HFFc6 (cell line): Measurements from ENCODE around the gene COL4A1. TPM values are rescaled to one million over a fixed set of nuclear protein-coding genes. Genes with fewer than 3 reads are reported as not detected.

ENCODE experiments used
- DNase-seq: peaks from one replicate; pipeline ENCODE4 v3.0.0-alpha.2; 2018
- H3K27ac Mint-ChIP-seq: 2 replicates; pipeline ENCODE4 v1.8.0; 2020; ENCODE audit warnings: mild to moderate bottlenecking, mixed read lengths
- H3K27me3 Mint-ChIP-seq: 2 replicates; pipeline ENCODE4 v1.8.0; 2021; ENCODE audit warnings: mild to moderate bottlenecking, moderate library complexity, mixed read lengths; ENCODE audit not compliant: insufficient read depth
- H3K36me3 Mint-ChIP-seq: 2 replicates; pipeline ENCODE4 v1.8.0; 2021; ENCODE audit warnings: low read depth, mixed read lengths
- H3K4me1 Mint-ChIP-seq: 2 replicates; pipeline ENCODE4 v1.8.0; 2020; ENCODE audit warnings: low read depth, mixed read lengths
- H3K4me3 Mint-ChIP-seq: 2 replicates; pipeline ENCODE4 v1.8.0; 2020; ENCODE audit warnings: mild to moderate bottlenecking, moderate library complexity, mixed read lengths
- H3K9me3 Mint-ChIP-seq: 2 replicates; pipeline ENCODE4 v1.8.0; 2020; ENCODE audit warnings: mild to moderate bottlenecking, mixed read lengths
- CTCF ChIP-seq: fragments of 200-600 bp; sonication (generic); IDR thresholded peaks from 2 replicates; pipeline ENCODE4 v1.5.0; 2021; ENCODE audit warnings: antibody characterized with exemption, mild to moderate bottlenecking
- total RNA-seq, 6 experiments: library from RNA; stranded (reverse); fragmentation: NEBNext Ultra II Directional; extraction: Animal tissue kit (Norgen Biotek cat#: 25700); gene quantifications; 2 replicates in 1 of 6; 3 replicates in 5 of 6; pipeline ENCODE4 v1.2.3, GENCODE V29; 2021

Gene COL4A1
- total RNA-seq, 6 experiments from 2014 or later = 137 to 328 (median 148) TPM

- no peak for DNase-seq
- no peak for TF ChIP-seq CTCF
- no peaks in the 10 kb centered on the region for H3K9me3 Mint-ChIP-seq
- H3K4me3 Mint-ChIP-seq = no peak overlapping the region
- H3K36me3 Mint-ChIP-seq = peaks cover 18% of the 10 kb centered on the region
- peaks cover 4% of the 10 kb centered on the region; the same call in 1 of the 2 replicates for H3K27me3 Mint-ChIP-seq
- no peak overlapping the region for H3K27ac Mint-ChIP-seq
- no peaks in the 10 kb centered on the region for H3K4me1 Mint-ChIP-seq
Measured at GRCh38 chr13:110162053-110162452, 144.9 kb downstream of the COL4A1 start.

GRCh38 chr13:110161112-110161882 is 145.7 kb downstream of the COL4A1 start:
- Mint-ChIP-seq H3K4me3 (no peak overlapping the region), H3K9me3 (no peaks in the 10 kb centered on the region), H3K27ac (no peak overlapping the region), H3K36me3 (peaks cover 22% of the 10 kb centered on the region), H3K27me3 (peaks cover 4% of the 10 kb centered on the region; the same call in 1 of the 2 replicates), H3K4me1 (peaks cover 7% of the 10 kb centered on the region; the same call in 1 of the 2 replicates)
- TF ChIP-seq CTCF = no peak
- no peak for DNase-seq

GRCh38 chr13:110158226-110158625 is 148.7 kb downstream of the COL4A1 start:
- peaks cover 43% of the 10 kb centered on the region for H3K36me3 Mint-ChIP-seq
- H3K4me1 Mint-ChIP-seq = peaks cover 13% of the 10 kb centered on the region; the same call in 1 of the 2 replicates
- no peak overlapping the region for H3K4me3 Mint-ChIP-seq
- H3K27me3 Mint-ChIP-seq = peaks cover 2% of the 10 kb centered on the region; the same call in 1 of the 2 replicates
- TF ChIP-seq CTCF = no peak
- no peaks in the 10 kb centered on the region for H3K9me3 Mint-ChIP-seq
- DNase-seq = no peak
- no peak overlapping the region for H3K27ac Mint-ChIP-seq

- H3K27ac Mint-ChIP-seq = no peak overlapping the region
- H3K27me3 Mint-ChIP-seq = peaks cover under 1% of the 10 kb centered on the region; the same call in 1 of the 2 replicates
- no peak for TF ChIP-seq CTCF
- DNase-seq = no peak
- no peaks in the 10 kb centered on the region for H3K9me3 Mint-ChIP-seq
- H3K4me3 Mint-ChIP-seq = no peak overlapping the region
- peaks cover 42% of the 10 kb centered on the region for H3K36me3 Mint-ChIP-seq
- peaks cover 13% of the 10 kb centered on the region; the same call in 1 of the 2 replicates for H3K4me1 Mint-ChIP-seq
Measured at GRCh38 chr13:110157718-110158117, 149.2 kb downstream of the COL4A1 start.

DNA sequence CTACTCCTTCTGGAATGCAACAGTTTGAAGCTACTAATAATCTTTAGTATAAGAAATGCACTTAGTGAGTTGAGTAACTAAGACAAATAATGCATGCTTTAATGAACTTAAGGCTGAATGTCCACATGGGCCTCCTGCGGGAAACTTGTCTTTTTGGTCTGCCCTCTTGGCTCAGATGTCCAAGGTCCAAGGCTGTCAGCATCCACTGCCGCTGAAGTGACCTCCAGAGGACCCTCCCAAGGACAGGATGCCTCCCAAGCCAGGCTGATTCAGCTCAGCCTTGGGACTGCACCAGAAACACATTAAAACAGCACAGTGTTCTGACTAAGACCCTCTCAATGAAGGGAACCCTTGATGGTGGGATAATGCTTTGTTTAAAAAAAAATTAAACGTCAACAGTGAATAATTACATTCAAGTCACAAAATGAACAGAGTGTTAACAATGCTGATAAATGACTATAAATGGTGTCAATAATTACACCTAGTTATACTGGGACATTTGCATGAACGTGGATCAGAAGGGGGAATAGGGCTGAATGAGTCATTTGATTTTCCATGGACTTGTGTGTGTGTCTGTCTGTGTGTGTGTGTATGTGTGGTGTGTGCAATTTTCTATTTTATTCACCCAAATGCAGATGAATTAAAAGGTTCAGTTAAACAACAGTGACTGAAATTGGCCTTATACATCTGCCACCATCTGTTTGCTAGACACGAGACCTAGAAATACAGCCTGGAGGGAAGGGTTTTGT is 150.5 kb downstream of the COL4A1 start:
- Mint-ChIP-seq H3K4me1 (peaks cover 18% of the 10 kb centered on the region; the same call in 1 of the 2 replicates), H3K36me3 (peaks cover 45% of the 10 kb centered on the region), H3K27me3 (no peaks in the 10 kb centered on the region), H3K27ac (peak overlapping the region; percentile 46; the same call in 1 of the 2 replicates), H3K4me3 (no peak overlapping the region), H3K9me3 (no peaks in the 10 kb centered on the region)
- peak; percentile 21 for DNase-seq
- no peak for TF ChIP-seq CTCF
